ENCODE data around the gene LPO.

The LPO gene

GRCh38 chr17:58252141-58252540 lies 13.8 kb downstream of the LPO start:
- Histone ChIP-seq H3K4me2 (ENCODE audit: low read depth, low read length, poor library complexity, severe bottlenecking) (no peak overlapping the region), H3K27me3 (ENCODE audit: low read length) (no peaks in the 10 kb centered on the region), H2AFZ (ENCODE audit: low read depth, low read length, severe bottlenecking) (no peak overlapping the region), H4K20me1 (ENCODE audit: low read depth, low read length) (no peaks in the 10 kb centered on the region), H3K36me3 (ENCODE audit: low read length) (no peaks in the 10 kb centered on the region), H3K9me2 (replicated peaks; ENCODE audit: insufficient read depth, low read length) (no peaks in the 10 kb centered on the region), H3F3A (ENCODE audit: insufficient read depth) (no peaks in the 10 kb centered on the region), H3K27ac (ENCODE audit: low read depth, low read length) (no peak overlapping the region), H3K4me3 (ENCODE audit: insufficient read depth, low read length, poor library complexity, severe bottlenecking) (no peak overlapping the region), H3K9me3 (ENCODE audit: insufficient read depth, low read length) (no peaks in the 10 kb centered on the region), H3K79me2 (ENCODE audit: insufficient read depth, low read length) (no peaks in the 10 kb centered on the region), H3K9ac (ENCODE audit: low read length) (no peak overlapping the region)
- TF ChIP-seq EZH2phosphoT487 (conservative IDR thresholded peaks at IDR 0.05; ENCODE audit: low read length), result no peak
- TF ChIP-seq, protein P1, sequence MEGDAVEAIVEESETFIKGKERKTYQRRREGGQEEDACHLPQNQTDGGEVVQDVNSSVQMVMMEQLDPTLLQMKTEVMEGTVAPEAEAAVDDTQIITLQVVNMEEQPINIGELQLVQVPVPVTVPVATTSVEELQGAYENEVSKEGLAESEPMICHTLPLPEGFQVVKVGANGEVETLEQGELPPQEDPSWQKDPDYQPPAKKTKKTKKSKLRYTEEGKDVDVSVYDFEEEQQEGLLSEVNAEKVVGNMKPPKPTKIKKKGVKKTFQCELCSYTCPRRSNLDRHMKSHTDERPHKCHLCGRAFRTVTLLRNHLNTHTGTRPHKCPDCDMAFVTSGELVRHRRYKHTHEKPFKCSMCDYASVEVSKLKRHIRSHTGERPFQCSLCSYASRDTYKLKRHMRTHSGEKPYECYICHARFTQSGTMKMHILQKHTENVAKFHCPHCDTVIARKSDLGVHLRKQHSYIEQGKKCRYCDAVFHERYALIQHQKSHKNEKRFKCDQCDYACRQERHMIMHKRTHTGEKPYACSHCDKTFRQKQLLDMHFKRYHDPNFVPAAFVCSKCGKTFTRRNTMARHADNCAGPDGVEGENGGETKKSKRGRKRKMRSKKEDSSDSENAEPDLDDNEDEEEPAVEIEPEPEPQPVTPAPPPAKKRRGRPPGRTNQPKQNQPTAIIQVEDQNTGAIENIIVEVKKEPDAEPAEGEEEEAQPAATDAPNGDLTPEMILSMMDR (IDR thresholded peaks at IDR 0.05; ENCODE audit: insufficient read depth, low read length, poor library complexity, severe bottlenecking), result no peak

DNA sequence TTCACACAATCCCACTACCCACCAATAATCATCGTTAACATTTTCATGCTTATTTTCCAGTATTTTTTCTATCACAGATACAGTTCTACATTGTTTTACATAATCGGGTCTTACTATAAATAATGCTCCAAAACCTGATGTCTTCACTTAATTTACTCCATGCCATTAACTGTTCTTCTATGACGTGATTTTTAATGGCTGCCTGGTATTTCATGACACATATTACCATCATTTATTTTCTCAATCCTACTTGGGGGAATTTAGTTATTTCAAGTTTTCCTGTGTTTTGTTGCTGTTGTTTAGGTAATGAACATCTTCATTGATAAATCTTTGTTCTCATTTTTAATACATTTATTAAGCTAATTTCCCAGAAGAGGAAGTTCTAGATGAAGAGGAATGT lies 14.7 kb downstream of the LPO start:
- Histone ChIP-seq H3K27me3 (ENCODE audit: low read length) (no peaks in the 10 kb centered on the region), H3K9ac (ENCODE audit: low read length) (no peak overlapping the region)
- TF ChIP-seq, protein P1 (IDR thresholded peaks at IDR 0.05; ENCODE audit: insufficient read depth, low read length, poor library complexity, severe bottlenecking), result no peak
- TF ChIP-seq EZH2phosphoT487 (conservative IDR thresholded peaks at IDR 0.05; ENCODE audit: low read length), result no peak

GRCh38 chr17:58254803-58255202 lies 16.4 kb downstream of the LPO start:
- H3K9me3 ChIP-seq (ENCODE audit: insufficient read depth, low read length), result no peaks in the 10 kb centered on the region
- H3K9ac ChIP-seq (ENCODE audit: low read length), result no peak overlapping the region
- H3K27me3 ChIP-seq (ENCODE audit: low read length), result no peaks in the 10 kb centered on the region
- TF ChIP-seq, protein P1 (IDR thresholded peaks at IDR 0.05; ENCODE audit: insufficient read depth, low read length, poor library complexity, severe bottlenecking), result no peak
- no peak for TF ChIP-seq EZH2phosphoT487 (conservative IDR thresholded peaks at IDR 0.05; ENCODE audit: low read length)
- H3K79me2 ChIP-seq (ENCODE audit: insufficient read depth, low read length), result no peaks in the 10 kb centered on the region
- H4K20me1 ChIP-seq (ENCODE audit: low read depth, low read length), result no peaks in the 10 kb centered on the region
- no peaks in the 10 kb centered on the region for H3F3A ChIP-seq (ENCODE audit: insufficient read depth)
- H3K27ac ChIP-seq (ENCODE audit: low read depth, low read length), result no peak overlapping the region
- H3K4me3 ChIP-seq (ENCODE audit: insufficient read depth, low read length, poor library complexity, severe bottlenecking), result no peak overlapping the region
- H3K9me2 ChIP-seq (replicated peaks; ENCODE audit: insufficient read depth, low read length), result no peaks in the 10 kb centered on the region
- no peaks in the 10 kb centered on the region for H3K36me3 ChIP-seq (ENCODE audit: low read length)
- H2AFZ ChIP-seq (ENCODE audit: low read depth, low read length, severe bottlenecking), result no peak overlapping the region
- H3K4me2 ChIP-seq (ENCODE audit: low read depth, low read length, poor library complexity, severe bottlenecking), result no peak overlapping the region

More for the DNA sequence above, 14.7 kb downstream of the LPO start:
- Histone ChIP-seq H3K79me2 (ENCODE audit: insufficient read depth, low read length) (no peaks in the 10 kb centered on the region), H3K9me2 (replicated peaks; ENCODE audit: insufficient read depth, low read length) (no peaks in the 10 kb centered on the region), H3K27ac (ENCODE audit: low read depth, low read length) (no peak overlapping the region), H3K4me2 (ENCODE audit: low read depth, low read length, poor library complexity, severe bottlenecking) (no peak overlapping the region), H3K9me3 (ENCODE audit: insufficient read depth, low read length) (no peaks in the 10 kb centered on the region), H3F3A (ENCODE audit: insufficient read depth) (no peaks in the 10 kb centered on the region), H3K4me3 (ENCODE audit: insufficient read depth, low read length, poor library complexity, severe bottlenecking) (no peak overlapping the region), H3K36me3 (ENCODE audit: low read length) (no peaks in the 10 kb centered on the region), H2AFZ (ENCODE audit: low read depth, low read length, severe bottlenecking) (no peak overlapping the region), H4K20me1 (ENCODE audit: low read depth, low read length) (no peaks in the 10 kb centered on the region)

All from SU-DHL-6 (cell line).